Common myeloid progenitor, CD34-positive (primary cell): ENCODE measurements around the gene HAUS8.

Experiments
- CTCF ChIA-PET: fragments of 350-600 bp; sonication (Branson Sonifier 250); formaldehyde crosslinking; loops from one replicate; lab custom pipeline; 2021; ENCODE audit warnings: antibody characterized with exemption; lab: Charles Lee
- POLR2A ChIA-PET: fragments of 350-600 bp; sonication (Branson Sonifier 250); formaldehyde crosslinking; loops from one replicate; lab custom pipeline; 2021; ENCODE audit warnings: antibody characterized with exemption; lab: Charles Lee
- DNase-seq, 3 donors: peaks; one replicate each; pipeline versions ENCODE4 v3.0.0 to v3.0.0-alpha.2; 2013
- H3K27ac ChIP-seq, 2 experiments: 1 replicate in 1 of 2; 2 replicates in 1 of 2; pipeline ENCODE4 v1.7.0; 2013; ENCODE audit warnings: inconsistent platforms in 2 of 2, low read length in 2 of 2, mild to moderate bottlenecking in 2 of 2, low read depth in 1 of 2, moderate library complexity in 1 of 2; ENCODE audit not compliant: severe bottlenecking in 2 of 2, insufficient read depth in 1 of 2, poor library complexity in 1 of 2
- H3K27me3 ChIP-seq, 5 experiments: replicated peaks in 2 of 5; 1 replicate in 3 of 5; 2 replicates in 2 of 5; pipeline versions ENCODE4 v1.6.1 to v1.7.0; 2013; ENCODE audit warnings: low read length in 4 of 5, mild to moderate bottlenecking in 2 of 5, moderate library complexity in 2 of 5, inconsistent platforms in 1 of 5; ENCODE audit not compliant: insufficient read depth in 5 of 5, control insufficient read depth in 4 of 5
- H3K36me3 ChIP-seq, 4 experiments: 1 replicate in 2 of 4; 2 replicates in 2 of 4; pipeline versions ENCODE4 v1.6.1 to v1.7.0; 2013; ENCODE audit warnings: low read length in 3 of 4, control low read depth in 1 of 4, mild to moderate bottlenecking in 1 of 4; ENCODE audit not compliant: control insufficient read depth in 4 of 4, insufficient read depth in 4 of 4
- H3K4me1 ChIP-seq, 4 experiments: 1 replicate in 3 of 4; 2 replicates in 1 of 4; pipeline versions ENCODE4 v1.6.1 to v1.7.1; 2013; ENCODE audit warnings: low read length in 3 of 4, mild to moderate bottlenecking in 3 of 4, control low read depth in 1 of 4, inconsistent platforms in 1 of 4, moderate library complexity in 1 of 4; ENCODE audit not compliant: control insufficient read depth in 4 of 4, insufficient read depth in 4 of 4; ENCODE audit errors: control extremely low read depth in 1 of 4
- H3K4me3 ChIP-seq, 7 experiments: 1 replicate in 4 of 7; 2 replicates in 3 of 7; pipeline versions ENCODE4 v1.5.1 to v1.7.0; 2013; ENCODE audit warnings: mild to moderate bottlenecking in 7 of 7, low read length in 6 of 7, moderate library complexity in 6 of 7, inconsistent platforms in 2 of 7, low read depth in 2 of 7, control low read depth in 1 of 7; ENCODE audit not compliant: insufficient read depth in 4 of 7, control insufficient read depth in 1 of 7; ENCODE audit errors: extremely low read depth in 1 of 7
- H3K9me3 ChIP-seq, 5 experiments: 1 replicate in 4 of 5; 2 replicates in 1 of 5; pipeline versions ENCODE4 v1.6.1 to v1.7.1; 2013; ENCODE audit warnings: low read length in 4 of 5, mild to moderate bottlenecking in 2 of 5, inconsistent platforms in 1 of 5, low read depth in 1 of 5, moderate library complexity in 1 of 5; ENCODE audit not compliant: control insufficient read depth in 4 of 5, insufficient read depth in 2 of 5; ENCODE audit errors: control extremely low read depth in 1 of 5
- WGBS: methylation state at CpG from one replicate; pipeline ENCODE4 v1.1.5; 2013; ENCODE audit not compliant: insufficient coverage; 5-methylcytosine and 5-hydroxymethylcytosine counted together

Gene HAUS8

GRCh38 chr19:17078036-17078919 lies 3.0 kb upstream of the HAUS8 start:
- over 99% methylated on average over 13 of the region's 19 CpGs for WGBS
- ChIA-PET POLR2A (no interaction called here), CTCF (interaction anchor here (2.1 kb wide), 1 partner anchor 7 kb away, joined by 7 read pairs; no protein-coding TSS in a partner anchor)
- DNase-seq = no peak
- no peaks in the 10 kb centered on the region for H3K9me3 ChIP-seq
- H3K36me3 ChIP-seq = peaks cover 0 to 32% (median 11%) of the 10 kb centered on the region in 4 experiments
- H3K27me3 ChIP-seq = no peaks in the 10 kb centered on the region
- peaks cover 2 to 49% (median 30%) of the 10 kb centered on the region in 4 experiments for H3K4me1 ChIP-seq
- H3K4me3 ChIP-seq = no peak overlapping the region
- H3K27ac ChIP-seq = no peak overlapping the region

GRCh38 chr19:17077447-17078028 lies 2.3 kb upstream of the HAUS8 start:
- 95% methylated on average over 17 of the region's 17 CpGs for WGBS

GRCh38 chr19:17076543-17076991 lies 1.3 kb upstream of the HAUS8 start:
- ChIA-PET POLR2A (interaction anchor here (0.6 to 1.5 kb wide), 6 partner anchors 15 to 177 kb away, joined by 3 to 10 read pairs (median 6); no protein-coding TSS in a partner anchor), CTCF (interaction anchor here (0.9 to 2.2 kb wide), 6 partner anchors 9 to 46 kb away, joined by 3 to 7 read pairs (median 5); no protein-coding TSS in a partner anchor)
- H3K4me3 ChIP-seq = peak overlapping the region; percentile 74 to 98 (median 86)
- H3K27ac ChIP-seq = peak overlapping the region; percentile 58 to 79
- DNase-seq = no peak
- peaks cover 0 to 36% (median 11%) of the 10 kb centered on the region in 4 experiments for H3K36me3 ChIP-seq
- WGBS = 2% methylated on average over 8 of the region's 12 CpGs
- peaks cover 2 to 44% (median 31%) of the 10 kb centered on the region in 4 experiments for H3K4me1 ChIP-seq
- H3K9me3 ChIP-seq = no peaks in the 10 kb centered on the region
- H3K27me3 ChIP-seq = no peaks in the 10 kb centered on the region

More at GRCh38 chr19:17077447-17078028, 2.3 kb upstream of the HAUS8 start:
- H3K9me3 ChIP-seq = no peaks in the 10 kb centered on the region
- H3K4me1 ChIP-seq = peaks cover 2 to 49% (median 31%) of the 10 kb centered on the region in 4 experiments
- DNase-seq = no peak
- H3K36me3 ChIP-seq = peaks cover 0 to 36% (median 12%) of the 10 kb centered on the region in 4 experiments
- POLR2A ChIA-PET = interaction anchor here (1.5 kb wide), 1 partner anchor 82 kb away, joined by 3 read pairs; no protein-coding TSS in a partner anchor
- no peak overlapping the region for H3K27ac ChIP-seq
- peak overlapping the region in 3 of 7 experiments; percentile 16 to 98 (median 94) for H3K4me3 ChIP-seq
- H3K27me3 ChIP-seq = no peaks in the 10 kb centered on the region
- CTCF ChIA-PET = interaction anchor here (0.9 to 2.2 kb wide), 5 partner anchors 8 to 45 kb away, joined by 3 to 7 read pairs (median 6); no protein-coding TSS in a partner anchor

- H3K4me3 ChIP-seq = peak overlapping the region; percentile 74 to 98 (median 86)
- H3K27ac ChIP-seq = peak overlapping the region; percentile 58 to 79
- ChIA-PET CTCF (interaction anchor here (1.0 to 2.2 kb wide), 5 partner anchors 9 to 46 kb away, joined by 3 to 7 read pairs (median 6); no protein-coding TSS in a partner anchor), POLR2A (interaction anchor here (0.5 to 1.5 kb wide), 8 partner anchors 11 to 177 kb away, joined by 3 to 10 read pairs (median 4); no protein-coding TSS in a partner anchor)
- no peaks in the 10 kb centered on the region for H3K27me3 ChIP-seq
- peaks cover 2 to 43% (median 31%) of the 10 kb centered on the region in 4 experiments for H3K4me1 ChIP-seq
- DNase-seq = peak; percentile 50 to 84 (median 82)
- peaks cover 0 to 41% (median 13%) of the 10 kb centered on the region in 4 experiments for H3K36me3 ChIP-seq
- WGBS = under 1% methylated on average over 34 of the region's 43 CpGs
- no peaks in the 10 kb centered on the region for H3K9me3 ChIP-seq
Observed at GRCh38 chr19:17075864-17076542, 751 bp upstream of the HAUS8 start.

- H3K4me1 ChIP-seq = peaks cover 2 to 47% (median 31%) of the 10 kb centered on the region in 4 experiments
- H3K36me3 ChIP-seq = peaks cover 0 to 50% (median 16%) of the 10 kb centered on the region in 4 experiments
- peak overlapping the region; percentile 55 to 85 for H3K27ac ChIP-seq
- ChIA-PET POLR2A (interaction anchor here (0.6 kb wide), 1 partner anchor 11 kb away, joined by 3 read pairs; no protein-coding TSS in a partner anchor), CTCF (interaction anchor here (1.7 kb wide), 1 partner anchor 151 kb away, joined by 3 read pairs; the partner anchor contains the start of gene OCEL1)
- peak overlapping the region; percentile 71 to 98 (median 94) for H3K4me3 ChIP-seq
- DNase-seq = no peak
- no peaks in the 10 kb centered on the region for H3K27me3 ChIP-seq
- no peaks in the 10 kb centered on the region for H3K9me3 ChIP-seq
- WGBS = 54% methylated on average over 8 of the region's 11 CpGs
Observed at GRCh38 chr19:17074634-17075034, 618 bp downstream of the HAUS8 start.
